CD4-positive, alpha-beta T cell treated with Interleukin-4 for 1 hour (primary cell): ENCODE measurements around the gene PIF1.
"Not testable (repeated sequence)": the region's sequence is repeated elsewhere in the genome, so short reads cannot be mapped to it uniquely, and the experiment has no call there.

Experiments
- DNase-seq, 2 donors: peaks; one replicate each; pipeline ENCODE4 v3.0.0-alpha.2; 2020 to 2022

PIF1 gene

DNA sequence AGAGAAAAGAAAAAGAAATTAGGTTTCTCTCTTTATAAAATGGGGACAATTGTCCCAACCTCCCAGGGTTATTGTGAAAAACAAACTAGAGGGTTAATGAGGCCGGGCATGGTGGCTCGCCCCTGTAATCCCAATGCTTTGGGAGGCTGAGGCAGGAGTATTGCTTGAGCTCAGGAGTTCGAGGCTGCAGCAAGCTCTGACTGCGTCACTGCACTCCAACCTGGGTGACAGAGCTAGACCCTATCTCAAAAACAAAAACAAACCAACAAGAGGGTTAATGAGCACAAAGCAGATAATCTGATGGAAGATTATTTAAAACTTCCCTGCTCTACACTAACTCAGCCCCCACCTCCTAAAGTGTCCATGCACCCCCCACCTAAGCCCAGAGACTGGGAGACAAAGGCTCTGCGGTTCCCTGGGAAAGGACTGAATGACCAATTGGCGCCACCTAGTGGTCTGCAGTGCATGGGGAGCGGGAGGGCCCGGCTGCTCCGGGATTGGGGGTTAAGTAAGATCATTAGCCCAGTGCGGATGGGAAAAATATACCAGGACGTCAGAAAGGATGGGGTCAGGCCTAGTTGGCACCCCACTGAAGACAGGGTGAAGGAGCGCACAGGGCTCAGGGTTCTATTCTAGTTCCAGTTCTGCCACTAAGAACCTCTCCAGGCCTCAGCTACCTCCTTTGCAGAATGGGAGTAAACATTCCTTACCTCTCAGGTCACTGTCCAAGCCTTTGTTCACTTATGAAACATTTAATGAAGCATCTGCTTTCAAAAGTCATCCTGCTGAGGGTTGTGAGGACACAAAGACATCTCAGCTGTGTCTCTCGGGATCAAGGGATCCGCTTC lies 15.6 kb downstream of the PIF1 start:
- peak; percentile 63 to 65 for DNase-seq

- DNase-seq: no peak
Measured at GRCh38 chr15:64808785-64809453, 16.5 kb downstream of the PIF1 start.

DNA sequence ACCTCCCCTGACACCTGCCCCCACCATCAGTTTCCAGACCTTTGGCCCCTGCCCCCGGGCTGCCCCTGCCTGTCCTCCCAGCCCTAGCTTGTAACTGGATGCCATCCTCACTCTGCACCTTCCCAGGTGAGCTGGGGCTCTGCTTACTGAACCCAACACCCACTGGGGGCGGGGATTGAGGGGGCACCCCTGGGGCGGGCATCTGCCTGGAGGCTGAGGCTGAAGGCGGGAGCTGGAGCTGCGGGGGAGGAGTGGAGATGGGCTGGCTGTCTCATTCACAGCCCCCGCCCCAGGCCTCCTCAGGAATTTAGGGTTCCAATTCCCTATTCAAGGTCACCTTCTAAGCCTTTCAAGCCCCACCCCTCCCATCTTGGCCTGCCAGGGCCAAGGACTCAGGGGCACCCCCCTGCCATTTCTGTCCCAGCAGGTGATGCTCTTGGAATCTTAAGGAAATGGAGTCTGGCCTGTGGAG lies 17.7 kb downstream of the PIF1 start:
- no peak for DNase-seq

- DNase-seq: no peak
Measured at GRCh38 chr15:64807051-64807749, 18.2 kb downstream of the PIF1 start.

GRCh38 chr15:64806509-64806908 lies 18.9 kb downstream of the PIF1 start:
- DNase-seq: no peak

DNA sequence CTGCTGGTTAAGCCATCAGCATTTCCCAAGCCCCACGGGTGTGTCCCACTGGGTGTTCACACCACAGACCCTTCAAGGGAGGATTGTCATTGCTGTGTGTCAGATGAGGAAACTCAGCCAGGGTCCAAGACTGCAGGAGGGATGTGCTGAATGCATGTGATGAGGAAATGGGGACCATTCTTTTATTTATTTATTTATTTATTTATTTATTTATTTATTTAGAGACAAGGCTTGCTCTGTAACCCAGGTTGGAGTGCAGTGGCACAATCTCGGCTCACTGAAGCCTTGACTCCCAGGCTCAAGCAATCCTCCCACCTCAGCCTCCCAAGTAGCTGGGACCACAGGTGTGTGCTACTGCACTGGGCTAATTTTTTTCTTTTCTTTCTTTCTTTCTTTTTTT lies 20.8 kb downstream of the PIF1 start:
- no peak for DNase-seq

- DNase-seq: no peak
Measured at GRCh38 chr15:64803526-64803925, 21.9 kb downstream of the PIF1 start.

DNA sequence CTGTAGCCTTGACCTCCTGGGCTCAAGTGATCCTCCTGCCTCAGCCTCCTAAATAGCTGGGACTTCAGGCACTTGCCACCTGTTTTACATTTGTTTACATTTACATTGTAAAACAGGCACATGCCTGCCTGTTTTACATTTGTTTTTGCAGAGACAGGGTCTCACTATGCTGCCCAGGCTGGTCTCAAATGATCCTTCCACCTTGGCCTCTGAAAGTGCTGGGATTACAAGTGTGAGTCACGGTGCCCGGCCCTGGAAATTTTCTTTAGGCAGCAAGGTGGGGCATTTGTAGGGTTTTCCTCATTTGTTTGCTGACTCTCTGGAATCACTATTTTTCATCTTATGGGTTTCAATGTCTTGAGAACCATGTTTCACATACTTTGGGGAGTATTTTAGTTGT lies 25.0 kb downstream of the PIF1 start:
- DNase-seq: no peak

GRCh38 chr15:64798905-64799304 lies 26.5 kb downstream of the PIF1 start:
- DNase-seq: not testable (repeated sequence)

GRCh38 chr15:64795921-64796320 lies 29.5 kb downstream of the PIF1 start:
- DNase-seq: not testable (repeated sequence)

- not testable (repeated sequence) for DNase-seq
Measured at GRCh38 chr15:64795299-64795698, 30.1 kb downstream of the PIF1 start.

- no peak for DNase-seq
Measured at GRCh38 chr15:64792282-64792681, 33.2 kb downstream of the PIF1 start.

DNA sequence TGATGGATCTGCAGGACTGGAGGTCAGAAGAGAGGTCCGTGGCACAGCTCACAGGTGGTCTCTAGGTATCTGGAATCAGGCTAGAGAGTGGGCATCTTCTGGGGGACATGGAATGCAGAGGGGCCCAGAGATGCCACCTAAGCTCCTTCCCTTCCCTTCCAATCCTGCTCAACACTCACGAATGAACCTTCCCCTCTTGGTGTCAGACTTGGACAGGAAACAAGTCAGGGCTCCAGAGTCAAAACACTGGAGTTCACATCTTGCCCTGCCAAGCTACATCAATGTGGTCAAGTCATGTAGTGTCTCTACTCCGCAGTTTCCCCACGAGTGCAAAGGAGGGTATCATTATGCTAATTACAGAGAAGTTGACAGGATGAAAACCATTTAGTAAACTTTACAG lies 34.0 kb downstream of the PIF1 start:
- DNase-seq: no peak

- DNase-seq: no peak
Measured at GRCh38 chr15:64783796-64784195, 41.7 kb downstream of the PIF1 start.

- no peak for DNase-seq
Measured at GRCh38 chr15:64782751-64783150, 42.7 kb downstream of the PIF1 start.

DNA sequence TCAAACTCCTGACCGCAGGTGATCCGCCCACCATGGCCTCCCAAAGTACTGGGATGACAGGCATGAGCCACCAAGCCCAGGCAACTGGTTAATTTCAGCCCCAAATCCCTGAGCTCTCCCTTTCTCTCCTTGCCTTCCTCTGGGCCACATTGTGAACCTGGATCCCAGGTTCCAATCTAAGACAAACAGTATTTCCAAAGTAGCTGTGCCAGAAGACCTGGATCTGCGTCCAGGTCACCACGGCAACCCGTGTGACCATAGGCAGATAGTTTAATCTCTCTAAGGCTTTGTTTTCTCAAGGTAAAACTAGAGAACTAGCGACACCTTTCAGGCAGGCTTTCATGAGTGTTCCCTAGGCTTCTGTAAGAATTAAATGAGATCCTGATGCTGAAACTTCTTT lies 44.1 kb downstream of the PIF1 start:
- no peak for DNase-seq

GRCh38 chr15:64780600-64781156 lies 44.8 kb downstream of the PIF1 start:
- no peak for DNase-seq

GRCh38 chr15:64779630-64780029 lies 45.8 kb downstream of the PIF1 start:
- DNase-seq: no peak

- DNase-seq: no peak
Measured at GRCh38 chr15:64779024-64779423, 46.4 kb downstream of the PIF1 start.

DNA sequence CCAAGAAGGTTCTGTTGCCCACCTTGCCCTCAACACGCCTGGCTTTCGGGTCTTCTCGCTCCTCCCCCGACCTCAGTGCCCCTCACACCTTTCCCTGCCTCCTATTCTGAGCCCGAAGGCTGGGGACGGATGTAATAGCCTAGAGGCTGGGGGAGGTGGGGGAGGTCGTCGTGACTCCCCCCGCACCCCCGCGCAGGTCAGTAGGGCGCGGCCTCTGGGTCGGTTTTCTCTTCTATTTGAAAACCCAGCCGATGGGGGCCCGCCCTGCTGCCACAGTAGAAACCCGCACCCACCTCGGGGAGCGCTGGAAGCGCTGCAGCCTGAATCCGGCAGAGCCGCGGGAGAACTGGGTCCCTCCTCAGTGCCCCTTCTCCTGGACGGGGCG lies 49.1 kb downstream of the PIF1 start:
- DNase-seq: no peak

- no peak for DNase-seq
Measured at GRCh38 chr15:64775551-64776401, 49.7 kb downstream of the PIF1 start, which contains the start of gene RBPMS2. Gene RBPMS2, minus strand, starts transcription at chr15:64775589. Its CDS starts 270 bp downstream, at chr15:64775319.
